Heart left ventricle (tissue), 16 donors: ENCODE data around the gene TBC1D22B. TPM values are rescaled to one million over a fixed set of nuclear protein-coding genes. Genes with fewer than 3 reads are reported as not detected.

Experiments
- ATAC-seq, 4 donors: fragments of 200-7000 bp; cut with Tn5 transposase; one replicate each; pipeline ENCODE4 v1.9.1; 2020 to 2022; ENCODE audit warnings: moderate library complexity in 4 of 4, mild to moderate bottlenecking in 3 of 4, moderate number of reproducible peaks in 1 of 4
- DNase-seq, 5 donors: peaks; one replicate each; pipeline ENCODE4 v3.0.0-alpha.2; 2020
- H3K27ac ChIP-seq, 12 donors: fragments of 200-600 bp; sonication (generic) in 4 of 12; one replicate each; pipeline versions ENCODE4 v1.5.0 to v1.8.0; 2016 to 2022; ENCODE audit warnings: mild to moderate bottlenecking in 2 of 12
- H3K27me3 ChIP-seq, 9 donors: fragments of 200-600 bp; sonication (generic) in 2 of 9; one replicate each; pipeline versions ENCODE4 v1.5.1 to v1.8.0; 2016 to 2022; ENCODE audit warnings: mild to moderate bottlenecking in 3 of 9
- H3K36me3 ChIP-seq, 9 donors: fragments of 200-600 bp; sonication (generic) in 2 of 9; one replicate each; pipeline versions ENCODE4 v1.5.0 to v1.8.0; 2018 to 2022; ENCODE audit warnings: mild to moderate bottlenecking in 2 of 9
- H3K4me1 ChIP-seq, 12 donors: fragments of 200-600 bp; sonication (generic) in 4 of 12; one replicate each; pipeline versions ENCODE4 v1.5.0 to v1.8.0; 2016 to 2022; ENCODE audit warnings: mild to moderate bottlenecking in 3 of 12
- H3K4me3 ChIP-seq, 12 donors: fragments of 200-600 bp; sonication (generic) in 4 of 12; one replicate each; pipeline versions ENCODE4 v1.5.0 to v1.8.0; 2017 to 2022; ENCODE audit warnings: mild to moderate bottlenecking in 9 of 12, moderate library complexity in 4 of 12
- H3K9me3 ChIP-seq, 12 donors: fragments of 200-600 bp; sonication (generic) in 4 of 12; one replicate each; pipeline versions ENCODE4 v1.5.0 to v1.8.0; 2016 to 2022; ENCODE audit warnings: mild to moderate bottlenecking in 1 of 12
- CTCF ChIP-seq, 12 donors: fragments of 200-600 bp; sonication (generic) in 4 of 12; IDR thresholded peaks; one replicate each; pipeline versions ENCODE4 v1.5.0 to v1.8.0; 2018 to 2022; ENCODE audit warnings: antibody characterized with exemption in 12 of 12, mild to moderate bottlenecking in 5 of 12
- POLR2A ChIP-seq, 2 donors: fragments of 450-650 bp; IDR thresholded peaks; one replicate each; pipeline ENCODE4 v1.6.1; 2017; ENCODE audit warnings: antibody characterized with exemption in 2 of 2, mild to moderate bottlenecking in 2 of 2, moderate library complexity in 2 of 2
- WGBS, 4 donors: extraction: QIAGEN DNeasy Blood & Tissue Kit in 2 of 4; methylation state at CpG; one replicate each; pipeline versions ENCODE4 v1.1.5 to v1.1.7; 2013 to 2018; 5-methylcytosine and 5-hydroxymethylcytosine counted together
- intact Hi-C, 10 donors: fragments of 100-400 bp; cut with DNase I; formaldehyde crosslinking; loops; one replicate each; pipeline versions ENCODE4 v1.11.1 to v1.14.2; 2022
- polyA plus RNA-seq, 2 donors: library from polyadenylated mRNA; stranded (reverse); fragments of 200-250 nt; gene quantifications; one replicate each; pipeline ENCODE4 v1.2.3, GENCODE V29; 2013
- total RNA-seq, 9 donors: library from RNA; depleted of rRNA in 2 of 9; stranded (reverse); fragments of >200 nt in 2 of 9; fragmentation: NEBNext Ultra II Directional in 3 of 9; extraction: Animal tissue kit (Norgen Biotek cat#: 25700) in 3 of 9; gene quantifications; one replicate each; pipeline versions ENCODE4 v1.1.0 to v1.2.4, GENCODE V29; 2016 to 2023
- donor health status: ischemic (EF 13 %, LVEDD 7.1; RV severe dilation, severe dysfunction).
- donor health status: healthy with polysubstance abuse.
- donor health status: DM: no; HTN: yes; CAD: no.
- donor health status: DM: no; HTN: no; CAD: no.
- donor health status: ischemic (EF 25% LVEDD 6.9; RV normal size, moderate dysfunction).
- donor health status: ischemic (EF 25% LVEDD 5.7; RV mildly dilated, moderate dysfunction).
- donor health status: healthy.
- donor health status: DM: yes; HTN: yes; CAD: no.
- donor health status: ischemic (EF 35%, LVEDD 5.7; RV mildly dilated, moderate dysfunction).
- donor health status: nonischemic (EF 11% LVEDD 7.7; RV severe dilation, severe dysfunction).
- donor health status: DM: yes; HTN: yes; CAD: no.
- donor health status: PGD.
- donor health status: ischemic (EF 29% LVEDD 5.4; RV normal size, mild dysfunction).
- donor health status: nonischemic (EF 23%, LVEDD 6.1; RV moderate dilation, normal function).

The TBC1D22B gene
- total and polyA plus RNA-seq, 11 donors = 3.1 to 10.7 (median 7.3) TPM

- 66 to 98% (median 69%) methylated on average over 3 of the region's 3 CpGs for WGBS, 4 donors
- H3K9me3 ChIP-seq = no peaks in the 10 kb centered on the region
- no peak overlapping the region for H3K27ac ChIP-seq
- intact Hi-C loops = no loop called here
- H3K36me3 ChIP-seq = peaks cover 0 to 61% (median 21%) of the 10 kb centered on the region in 9 donors
- TF ChIP-seq CTCF (IDR thresholded peaks at IDR 0.05) = no peak
- no peak for TF ChIP-seq POLR2A (IDR thresholded peaks at IDR 0.05)
- H3K4me1 ChIP-seq = peaks cover 0 to 19% (median 5%) of the 10 kb centered on the region in 12 donors
- H3K27me3 ChIP-seq = no peaks in the 10 kb centered on the region
- DNase-seq (no peak), ATAC-seq (no peak)
- no peak overlapping the region for H3K4me3 ChIP-seq
Measured at GRCh38 chr6:37309692-37310091, 52.1 kb downstream of the TBC1D22B start.

GRCh38 chr6:37310966-37311365, 53.4 kb downstream of the TBC1D22B start:
- intact Hi-C loops = no loop called here
- no peak for DNase-seq
- whole genome bisulfite sequencing, 4 donors = 89 to 93% (median 92%) methylated on average over 3 of the region's 3 CpGs
- Histone ChIP-seq H3K36me3 (peaks cover 2 to 66% (median 34%) of the 10 kb centered on the region in 9 donors), H3K27ac (no peak overlapping the region), H3K9me3 (no peaks in the 10 kb centered on the region), H3K27me3 (no peaks in the 10 kb centered on the region), H3K4me1 (peaks cover 0 to 19% (median 5%) of the 10 kb centered on the region in 12 donors), H3K4me3 (no peak overlapping the region)
- ATAC-seq = no peak
- TF ChIP-seq POLR2A (IDR thresholded peaks at IDR 0.05) (no peak), CTCF (IDR thresholded peaks at IDR 0.05) (no peak)

- no peak overlapping the region for H3K4me3 ChIP-seq
- WGBS, 4 donors = 59 to 73% (median 67%) methylated on average over 2 of the region's 2 CpGs
- H3K9me3 ChIP-seq = no peaks in the 10 kb centered on the region
- no peak for ATAC-seq
- H3K27ac ChIP-seq = no peak overlapping the region
- peaks cover 2 to 67% (median 43%) of the 10 kb centered on the region in 9 donors for H3K36me3 ChIP-seq
- intact Hi-C loops = no loop called here
- no peaks in the 10 kb centered on the region for H3K27me3 ChIP-seq
- H3K4me1 ChIP-seq = peaks cover 0 to 16% (median 5%) of the 10 kb centered on the region in 12 donors
- TF ChIP-seq POLR2A (IDR thresholded peaks at IDR 0.05) (no peak), CTCF (IDR thresholded peaks at IDR 0.05) (no peak)
- DNase-seq = no peak
Measured at GRCh38 chr6:37311741-37312473, 54.3 kb downstream of the TBC1D22B start.

- Histone ChIP-seq H3K4me1 (peaks cover 0 to 7% (median 0%) of the 10 kb centered on the region in 12 donors), H3K9me3 (no peaks in the 10 kb centered on the region), H3K36me3 (peaks cover 2 to 70% (median 60%) of the 10 kb centered on the region in 9 donors), H3K27me3 (no peaks in the 10 kb centered on the region), H3K27ac (no peak overlapping the region), H3K4me3 (no peak overlapping the region)
- no peak for DNase-seq
- TF ChIP-seq CTCF (IDR thresholded peaks at IDR 0.05) = no peak
- no peak for TF ChIP-seq POLR2A (IDR thresholded peaks at IDR 0.05)
- no peak for ATAC-seq
- intact Hi-C loops = no loop called here
- WGBS, 4 donors = 87 to 91% (median 89%) methylated on average over 13 of the region's 13 CpGs
Measured at GRCh38 chr6:37313723-37314486, 56.3 kb downstream of the TBC1D22B start.
